ENCODE results near the gene MMP7. TPM values are rescaled to one million over a fixed set of nuclear protein-coding genes. Genes with fewer than 3 reads are reported as not detected.

Gene MMP7
- total RNA-seq, 1 donor from 2014 or later = not detected

DNA sequence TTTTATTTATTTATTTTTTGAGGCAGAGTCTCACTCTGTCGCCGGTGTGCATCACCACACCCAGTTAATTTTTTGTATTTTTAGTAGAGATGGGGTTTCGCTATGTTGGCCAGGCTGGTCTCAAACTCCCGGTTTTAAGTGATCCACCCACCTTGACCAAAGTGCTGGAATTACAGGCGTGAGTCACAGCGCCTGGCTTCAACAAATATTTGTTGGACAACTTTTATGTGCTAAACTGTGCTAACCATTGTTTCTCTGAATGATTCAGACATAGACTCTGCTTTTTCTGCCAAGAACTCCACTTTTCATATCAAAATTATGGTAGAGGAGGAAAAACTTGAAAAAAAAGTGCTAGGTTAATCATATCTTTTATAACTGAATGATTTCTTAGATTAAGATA is 36.3 kb downstream of the MMP7 start:
- intact Hi-C loops (cut with micrococcal nuclease) = loop anchor here (10.0 kb wide), 1 partner anchor 489 kb away; no protein-coding TSS in a partner anchor

DNA sequence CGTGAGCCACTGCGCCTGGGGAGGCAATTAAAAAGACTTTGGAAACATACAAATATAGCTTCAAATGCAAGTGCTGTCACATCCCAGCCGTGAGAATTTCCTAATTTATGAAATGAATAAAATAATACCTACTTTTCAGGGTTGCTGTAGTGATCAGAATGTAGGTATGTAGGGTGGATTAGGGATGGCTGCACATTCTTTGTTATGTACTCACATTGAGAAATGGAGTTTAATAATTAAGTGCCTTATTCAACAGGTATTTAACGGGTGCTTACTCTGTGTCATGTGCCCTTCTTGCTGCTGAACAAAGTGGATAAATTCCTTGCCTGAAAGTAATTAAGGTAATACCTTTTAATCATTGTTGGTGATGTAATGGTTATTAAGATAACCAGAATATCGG is 37.0 kb downstream of the MMP7 start:
- intact Hi-C loops (cut with micrococcal nuclease) = loop anchor here (10.0 kb wide), 1 partner anchor 489 kb away; no protein-coding TSS in a partner anchor
- H3K27ac Mint-ChIP-seq = no peak overlapping the region
- H3K36me3 Mint-ChIP-seq (ENCODE audit: low read depth) = no peaks in the 10 kb centered on the region
- TF ChIP-seq, protein P1, sequence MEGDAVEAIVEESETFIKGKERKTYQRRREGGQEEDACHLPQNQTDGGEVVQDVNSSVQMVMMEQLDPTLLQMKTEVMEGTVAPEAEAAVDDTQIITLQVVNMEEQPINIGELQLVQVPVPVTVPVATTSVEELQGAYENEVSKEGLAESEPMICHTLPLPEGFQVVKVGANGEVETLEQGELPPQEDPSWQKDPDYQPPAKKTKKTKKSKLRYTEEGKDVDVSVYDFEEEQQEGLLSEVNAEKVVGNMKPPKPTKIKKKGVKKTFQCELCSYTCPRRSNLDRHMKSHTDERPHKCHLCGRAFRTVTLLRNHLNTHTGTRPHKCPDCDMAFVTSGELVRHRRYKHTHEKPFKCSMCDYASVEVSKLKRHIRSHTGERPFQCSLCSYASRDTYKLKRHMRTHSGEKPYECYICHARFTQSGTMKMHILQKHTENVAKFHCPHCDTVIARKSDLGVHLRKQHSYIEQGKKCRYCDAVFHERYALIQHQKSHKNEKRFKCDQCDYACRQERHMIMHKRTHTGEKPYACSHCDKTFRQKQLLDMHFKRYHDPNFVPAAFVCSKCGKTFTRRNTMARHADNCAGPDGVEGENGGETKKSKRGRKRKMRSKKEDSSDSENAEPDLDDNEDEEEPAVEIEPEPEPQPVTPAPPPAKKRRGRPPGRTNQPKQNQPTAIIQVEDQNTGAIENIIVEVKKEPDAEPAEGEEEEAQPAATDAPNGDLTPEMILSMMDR (IDR thresholded peaks at IDR 0.05) = no peak
- no peaks in the 10 kb centered on the region for H3K9me3 Mint-ChIP-seq
- H3K27me3 Mint-ChIP-seq = no peaks in the 10 kb centered on the region
- DNase-seq = no peak
- no peak for ATAC-seq (ENCODE audit: low read depth)
- ChIA-PET POLR2A (no interaction called here), CTCF (interaction anchor here (0.9 to 2.2 kb wide), 6 partner anchors 103 to 205 kb away, joined by 3 to 11 read pairs (median 6); no protein-coding TSS in a partner anchor)
- peaks cover 22% of the 10 kb centered on the region for H3K4me1 Mint-ChIP-seq
- no peak overlapping the region for H3K4me3 Mint-ChIP-seq

More for the DNA sequence above, 36.3 kb downstream of the MMP7 start:
- Mint-ChIP-seq H3K9me3 (no peaks in the 10 kb centered on the region), H3K27ac (no peak overlapping the region), H3K4me3 (no peak overlapping the region), H3K4me1 (peaks cover 22% of the 10 kb centered on the region), H3K27me3 (no peaks in the 10 kb centered on the region), H3K36me3 (ENCODE audit: low read depth) (no peaks in the 10 kb centered on the region)
- ATAC-seq (ENCODE audit: low read depth) (no peak), DNase-seq (no peak)
- CTCF ChIA-PET = interaction anchor here (0.9 to 2.2 kb wide), 5 partner anchors 104 to 205 kb away, joined by 3 to 11 read pairs (median 6); no protein-coding TSS in a partner anchor
- POLR2A ChIA-PET = no interaction called here
- TF ChIP-seq, protein P1 (IDR thresholded peaks at IDR 0.05) = no peak

DNA sequence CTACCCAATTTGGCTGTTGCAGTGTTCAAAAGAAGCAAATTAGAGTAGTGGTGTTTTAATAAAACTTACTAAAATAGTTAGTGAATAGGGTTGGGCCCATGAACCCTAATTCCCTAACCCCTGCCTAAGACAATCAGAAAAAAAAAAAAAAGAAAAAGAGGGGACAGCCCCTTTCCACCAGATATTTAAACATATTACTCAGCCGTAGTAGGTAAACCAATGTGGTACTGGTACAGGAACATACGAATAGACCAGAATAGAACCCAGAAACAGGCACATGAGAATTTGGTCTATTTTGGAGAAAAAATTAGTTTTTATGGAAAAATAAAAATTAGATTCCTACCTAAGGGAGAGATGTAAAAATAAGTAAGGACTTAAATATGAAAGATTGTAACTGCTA is 38.6 kb downstream of the MMP7 start:
- TF ChIP-seq, protein P1 (IDR thresholded peaks at IDR 0.05) = no peak
- intact Hi-C loops (cut with micrococcal nuclease) = loop anchor here (10.0 kb wide), 1 partner anchor 487 kb away; no protein-coding TSS in a partner anchor
- Mint-ChIP-seq H3K4me1 (peaks cover 22% of the 10 kb centered on the region), H3K4me3 (no peak overlapping the region), H3K27ac (no peak overlapping the region), H3K9me3 (no peaks in the 10 kb centered on the region), H3K27me3 (no peaks in the 10 kb centered on the region), H3K36me3 (ENCODE audit: low read depth) (no peaks in the 10 kb centered on the region)
- POLR2A ChIA-PET = no interaction called here
- no peak for DNase-seq
- no peak for ATAC-seq (ENCODE audit: low read depth)
- CTCF ChIA-PET = interaction anchor here (0.7 to 2.2 kb wide), 5 partner anchors 100 to 149 kb away, joined by 4 to 11 read pairs (median 7); no protein-coding TSS in a partner anchor

DNA sequence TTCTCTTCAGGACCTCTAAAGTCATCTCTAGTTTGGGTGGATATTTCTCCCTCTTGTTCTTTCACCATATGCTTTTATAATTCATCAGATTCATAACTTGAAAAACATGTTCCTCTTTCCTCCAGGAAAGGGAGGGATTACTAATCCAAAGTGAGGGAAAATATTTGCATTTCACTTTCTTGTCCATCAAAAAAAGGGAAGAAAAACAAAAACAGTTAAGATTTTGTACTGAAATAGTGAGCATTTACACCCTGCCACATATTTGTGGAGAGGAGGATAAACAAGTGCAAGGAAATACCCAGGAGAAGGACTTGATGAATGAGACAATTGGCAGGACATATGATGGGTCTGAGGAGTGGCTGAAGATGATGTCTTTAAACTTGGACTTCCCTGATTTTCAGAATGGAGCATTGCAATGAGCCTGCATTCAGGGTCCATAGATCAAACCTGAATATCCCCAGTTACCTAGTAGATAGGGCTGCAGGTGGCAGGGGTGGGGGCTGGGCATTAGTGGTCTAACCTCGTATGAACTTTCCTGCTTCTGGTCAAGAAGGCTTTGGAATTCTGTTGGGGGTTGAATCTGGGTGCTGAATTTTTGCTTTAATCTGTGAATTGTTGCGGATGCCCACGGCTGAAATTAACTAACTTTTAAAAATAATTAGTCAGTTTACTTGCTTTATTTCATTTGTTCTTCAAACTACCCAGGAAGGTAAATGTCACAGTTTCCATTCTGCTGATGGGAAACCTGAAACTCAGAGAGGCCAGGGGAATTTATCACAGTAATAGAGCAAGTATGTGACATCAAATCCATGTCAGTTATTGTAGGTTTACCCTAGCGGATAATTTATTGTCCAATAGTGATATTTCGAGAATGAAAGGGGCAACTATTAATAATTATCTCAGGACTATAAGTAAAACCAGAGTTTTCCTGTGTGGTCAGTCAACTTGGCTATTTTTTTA is 41.1 kb downstream of the MMP7 start:
- peaks cover 7% of the 10 kb centered on the region for H3K4me1 Mint-ChIP-seq
- POLR2A ChIA-PET = interaction anchor here (0.6 to 0.9 kb wide), 2 partner anchors 13 to 59 kb away, joined by 3 to 5 read pairs; no protein-coding TSS in a partner anchor
- H3K9me3 Mint-ChIP-seq = no peaks in the 10 kb centered on the region
- no peak overlapping the region for H3K27ac Mint-ChIP-seq
- CTCF ChIA-PET = no interaction called here
- no peak for ATAC-seq (ENCODE audit: low read depth)
- H3K27me3 Mint-ChIP-seq = no peaks in the 10 kb centered on the region
- no peak for DNase-seq
- H3K36me3 Mint-ChIP-seq (ENCODE audit: low read depth) = no peaks in the 10 kb centered on the region
- TF ChIP-seq, protein P1 (IDR thresholded peaks at IDR 0.05) = no peak
- intact Hi-C loops (cut with micrococcal nuclease) = loop anchor here (10.0 kb wide), 1 partner anchor 485 kb away; no protein-coding TSS in a partner anchor
- H3K4me3 Mint-ChIP-seq = no peak overlapping the region

DNA sequence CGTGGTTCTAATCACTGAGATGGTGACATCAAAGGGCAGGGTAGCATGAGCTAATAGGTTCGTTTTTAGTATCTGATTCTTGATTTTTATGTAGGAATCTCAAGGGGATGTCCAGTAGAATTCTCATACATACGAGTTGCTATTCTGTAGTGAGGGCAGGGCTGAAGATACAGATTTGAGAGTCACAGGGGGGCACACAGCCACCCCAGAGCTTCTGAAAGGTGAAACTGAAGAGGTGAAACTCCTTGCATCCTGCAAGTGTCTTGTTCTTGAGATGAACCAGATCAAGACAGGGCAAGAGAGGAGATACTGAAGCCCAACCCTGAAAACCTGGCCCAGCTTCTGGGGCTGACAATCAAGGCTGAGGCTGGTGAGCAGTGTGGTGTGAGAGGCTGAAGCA is 42.3 kb downstream of the MMP7 start:
- CTCF ChIA-PET = interaction anchor here (0.7 to 1.3 kb wide), 2 partner anchors 98 to 125 kb away, joined by 3 to 4 read pairs; no protein-coding TSS in a partner anchor
- Mint-ChIP-seq H3K4me1 (peaks cover 7% of the 10 kb centered on the region), H3K9me3 (no peaks in the 10 kb centered on the region), H3K36me3 (ENCODE audit: low read depth) (no peaks in the 10 kb centered on the region), H3K4me3 (no peak overlapping the region), H3K27ac (no peak overlapping the region), H3K27me3 (no peaks in the 10 kb centered on the region)
- no peak for DNase-seq
- no peak for ATAC-seq (ENCODE audit: low read depth)
- intact Hi-C loops (cut with micrococcal nuclease) = no loop called here
- POLR2A ChIA-PET = interaction anchor here (0.9 kb wide), 1 partner anchor 12 kb away, joined by 5 read pairs; no protein-coding TSS in a partner anchor
- TF ChIP-seq, protein P1 (IDR thresholded peaks at IDR 0.05) = no peak

Measured in activated B cell treated with CpG ODN at 0.5 μM for 24 hours (primary cell).